ENCODE data around the gene ATRN. TPM values are rescaled to one million over a fixed set of nuclear protein-coding genes. Genes with fewer than 3 reads are reported as not detected.

Gene ATRN
- total and polyA plus RNA-seq, 2 of the 8 experiments (the other 6 are each of a cell fraction or from before 2014, with no cell fraction given), result 12.0 to 17.4 TPM

GRCh38 chr20:3473944-3474343 lies 3.1 kb downstream of the ATRN start:
- H3K79me2 ChIP-seq (ENCODE audit: control insufficient read depth in 1 of 2, insufficient read depth in 2 of 2, low read length in 2 of 2), result peaks cover 0 to 12% of the 10 kb centered on the region in 2 experiments; a peak in 2 of 4 replicates
- H4K5ac ChIP-seq (ENCODE audit: insufficient read length, low read depth, low read length), result no peak overlapping the region
- FAIRE-seq, result no peak

More at GRCh38 chr20:3473944-3474343, 3.1 kb downstream of the ATRN start:
- Histone ChIP-seq H3K18ac (ENCODE audit: extremely low read depth, low read length) (no peak overlapping the region), H2BK120ac (replicated peaks; ENCODE audit: low read depth, low read length) (no peak overlapping the region), H2AK5ac (ENCODE audit: low read depth, low read length) (no peak overlapping the region), H3K4me3 (ENCODE audit: extremely low read depth in 1 of 4, insufficient read depth in 2 of 4, low read depth in 3 of 4, low read length in 4 of 4) (no peak overlapping the region), H2BK20ac (ENCODE audit: low read length) (no peak overlapping the region), H4K91ac (replicated peaks; ENCODE audit: insufficient read length, low read length) (no peak overlapping the region), H3K36me3 (ENCODE audit: control insufficient read depth in 2 of 4, insufficient read depth in 4 of 4, low read length in 3 of 4) (no peaks in the 10 kb centered on the region), H2BK12ac (ENCODE audit: low read depth, low read length) (no peak overlapping the region), H4K20me1 (replicated peaks in 1 of 2; ENCODE audit: control insufficient read depth in 1 of 2, insufficient read depth in 2 of 2, low read length in 2 of 2) (peaks cover 0 to 4% of the 10 kb centered on the region in 2 experiments), H3K23ac (ENCODE audit: insufficient read length) (no peak overlapping the region), H3K27ac (ENCODE audit: low read depth, low read length) (no peak overlapping the region), H2BK5ac (ENCODE audit: low read depth, low read length) (no peak overlapping the region), H4K8ac (ENCODE audit: extremely low read depth, insufficient read depth, low read length) (no peak overlapping the region), H3K14ac (ENCODE audit: insufficient read length) (no peak overlapping the region), H3K4me2 (ENCODE audit: insufficient read depth in 1 of 2, low read depth in 2 of 2, low read length in 2 of 2) (no peak overlapping the region; a peak in 1 of 4 replicates), H3K9me3 (ENCODE audit: insufficient read depth in 2 of 2, low read depth in 1 of 2, low read length in 1 of 2) (no peaks in the 10 kb centered on the region), H3K9ac (replicated peaks in 1 of 4; ENCODE audit: extremely low read depth in 1 of 4, low read depth in 3 of 4, low read length in 3 of 4) (no peak overlapping the region), H3K27me3 (replicated peaks in 1 of 4; ENCODE audit: control insufficient read depth in 3 of 4, extremely low read depth in 1 of 4, insufficient read depth in 3 of 4, low read length in 3 of 4) (peaks cover 0 to 19% (median 13%) of the 10 kb centered on the region in 4 experiments; a peak in 6 of 7 replicates), H3K56ac (replicated peaks; ENCODE audit: insufficient read length, low read depth, low read length) (no peak overlapping the region), H3K79me1 (ENCODE audit: low read depth, low read length) (peaks cover 9% of the 10 kb centered on the region; the same call in 1 of the 2 replicates), H3K4me1 (replicated peaks in 1 of 4; ENCODE audit: control insufficient read depth in 3 of 4, insufficient read depth in 4 of 4, low read length in 3 of 4) (no peaks in the 10 kb centered on the region; a peak in 1 of 7 replicates), H2BK15ac (ENCODE audit: low read length) (no peak overlapping the region), H3K23me2 (ENCODE audit: low read depth, low read length) (peaks cover 15% of the 10 kb centered on the region), H3K4ac (replicated peaks; ENCODE audit: insufficient read length, low read depth, low read length) (no peak overlapping the region), H2AFZ (ENCODE audit: low read length) (no peak overlapping the region)
- peak in 1 of 2 experiments; percentile 26 for DNase-seq (ENCODE audit: low read depth in 1 of 2, low spot score in 2 of 2)
- TF ChIP-seq NANOG (IDR thresholded peaks at IDR 0.05; ENCODE audit: insufficient read depth, low read depth, low read length, poor library complexity, severe bottlenecking), result no peak
- CTCF ChIA-PET (ENCODE audit: partially characterized antibody), result interaction anchor here (0.9 to 1.2 kb wide), 2 partner anchors 68 to 338 kb away, joined by 3 read pairs; no protein-coding TSS in a partner anchor
- 94% methylated on average over 1 of the region's 1 CpG; no CpG with 5 or more reads in 1 of the 2 experiments for WGBS, 2 experiments (ENCODE audit: extremely low coverage in 1 of 2, insufficient coverage in 1 of 2, insufficient read length in 1 of 2, insufficient replicate concordance in 2 of 2, low coverage in 1 of 2, low lambda C conversion rate in 2 of 2, missing lambda C conversion rate in 1 of 2)
- POLR2A ChIA-PET (ENCODE audit: partially characterized antibody), result no interaction called here

Data from H1 (cell line).